Measurements from ENCODE around the gene HNRNPA2B1. TPM values are rescaled to one million over a fixed set of nuclear protein-coding genes. Genes with fewer than 3 reads are reported as not detected.

Gene HNRNPA2B1
- total and polyA plus RNA-seq, 12 donors, result 98.1 to 1,201 (median 378) TPM

GRCh38 chr7:26238032-26238431 lies 37.5 kb upstream of the HNRNPA2B1 start:
- no peak for DNase-seq

GRCh38 chr7:26237035-26237807 lies 36.7 kb upstream of the HNRNPA2B1 start:
- Histone ChIP-seq H3K4me1 (replicated peaks in 1 of 2) (no peaks in the 10 kb centered on the region), H3K4me3 (no peak overlapping the region), H3K36me3 (replicated peaks in 1 of 2) (no peaks in the 10 kb centered on the region), H3K9me3 (replicated peaks in 1 of 3) (no peaks in the 10 kb centered on the region), H3K27me3 (no peaks in the 10 kb centered on the region), H3K27ac (no peak overlapping the region)
- intact Hi-C loops (cut with DNase I), result no loop called here
- TF ChIP-seq CTCF (IDR thresholded peaks at IDR 0.05) (no peak), POLR2A (IDR thresholded peaks at IDR 0.05) (no peak)
- WGBS, 4 donors, result 83 to 89% (median 88%) methylated on average over 6 of the region's 6 CpGs
- DNase-seq, result no peak

More at GRCh38 chr7:26238032-26238431, 37.5 kb upstream of the HNRNPA2B1 start:
- 55 to 85% (median 79%) methylated on average over 3 of the region's 3 CpGs for WGBS, 4 donors
- TF ChIP-seq POLR2A (IDR thresholded peaks at IDR 0.05) (no peak), CTCF (IDR thresholded peaks at IDR 0.05) (no peak)
- H3K4me3 ChIP-seq, result no peak overlapping the region
- no peaks in the 10 kb centered on the region for H3K9me3 ChIP-seq (replicated peaks in 1 of 3)
- no peaks in the 10 kb centered on the region for H3K36me3 ChIP-seq (replicated peaks in 1 of 2)
- H3K4me1 ChIP-seq (replicated peaks in 1 of 2), result no peaks in the 10 kb centered on the region
- no peak overlapping the region for H3K27ac ChIP-seq
- H3K27me3 ChIP-seq, result no peaks in the 10 kb centered on the region
- intact Hi-C loops (cut with DNase I), result no loop called here

GRCh38 chr7:26233902-26234511 lies 33.5 kb upstream of the HNRNPA2B1 start:
- intact Hi-C loops (cut with DNase I), result no loop called here
- no peak for DNase-seq
- Histone ChIP-seq H3K27me3 (no peaks in the 10 kb centered on the region), H3K4me3 (no peak overlapping the region), H3K27ac (no peak overlapping the region), H3K4me1 (replicated peaks in 1 of 2) (no peaks in the 10 kb centered on the region), H3K9me3 (replicated peaks in 1 of 3) (no peaks in the 10 kb centered on the region), H3K36me3 (replicated peaks in 1 of 2) (no peaks in the 10 kb centered on the region)
- WGBS, 4 donors, result 68 to 78% (median 75%) methylated on average over 5 of the region's 5 CpGs
- no peak for TF ChIP-seq POLR2A (IDR thresholded peaks at IDR 0.05)
- TF ChIP-seq CTCF (IDR thresholded peaks at IDR 0.05), result no peak

GRCh38 chr7:26227987-26228386 lies 27.4 kb upstream of the HNRNPA2B1 start:
- intact Hi-C loops (cut with DNase I), result no loop called here
- Histone ChIP-seq H3K4me1 (replicated peaks in 1 of 2) (no peaks in the 10 kb centered on the region), H3K4me3 (no peak overlapping the region), H3K36me3 (replicated peaks in 1 of 2) (no peaks in the 10 kb centered on the region), H3K27ac (no peak overlapping the region), H3K9me3 (replicated peaks in 1 of 3) (no peaks in the 10 kb centered on the region), H3K27me3 (no peaks in the 10 kb centered on the region)
- TF ChIP-seq POLR2A (IDR thresholded peaks at IDR 0.05) (no peak), CTCF (IDR thresholded peaks at IDR 0.05) (no peak)
- no peak for DNase-seq
- 92 to 99% (median 97%) methylated on average over 2 of the region's 2 CpGs for WGBS, 4 donors
